Fibroblast of lung (primary cell): ENCODE measurements around the gene MBD4. TPM values are rescaled to one million over a fixed set of nuclear protein-coding genes. Genes with fewer than 3 reads are reported as not detected.
"Not testable (repeated sequence)": the region's sequence is repeated elsewhere in the genome, so short reads cannot be mapped to it uniquely, and the experiment has no call there.

Experiments used
- DNase-seq, 2 donors: peaks; one replicate each; pipeline versions ENCODE4 v3.0.0 to v3.0.0-alpha.2; 2010; ENCODE audit warnings: low read depth in 2 of 2
- H2AFZ ChIP-seq: 2 replicates; pipeline ENCODE4 v1.5.1; 2012; ENCODE audit warnings: low read length, control low read depth, inconsistent platforms
- H3K27ac ChIP-seq: 2 replicates; pipeline ENCODE4 v1.5.1; 2011; ENCODE audit warnings: low read length, control low read depth; ENCODE audit not compliant: insufficient read depth
- H3K27me3 ChIP-seq: 2 replicates; pipeline ENCODE4 v1.5.1; 2011; ENCODE audit warnings: mild to moderate bottlenecking, low read length; ENCODE audit not compliant: control insufficient read depth, insufficient read depth
- H3K36me3 ChIP-seq: 2 replicates; pipeline ENCODE4 v1.5.1; 2011; ENCODE audit warnings: low read length; ENCODE audit not compliant: control insufficient read depth, insufficient read depth
- H3K4me1 ChIP-seq: 2 replicates; pipeline ENCODE4 v1.5.1; 2011; ENCODE audit warnings: low read length; ENCODE audit not compliant: control insufficient read depth, insufficient read depth; ENCODE audit errors: extremely low read depth
- H3K4me2 ChIP-seq: 2 replicates; pipeline ENCODE4 v1.5.1; 2011; ENCODE audit warnings: low read length, control low read depth; ENCODE audit not compliant: insufficient read depth; ENCODE audit errors: extremely low read depth
- H3K4me3 ChIP-seq, 4 experiments: fragments of 200-600 bp in 1 of 4; sonication (generic) in 1 of 4; replicated peaks in 1 of 4; 2 replicates each; pipeline ENCODE4 v1.5.1; 2011 to 2016; ENCODE audit warnings: low read length in 4 of 4, low read depth in 3 of 4, mild to moderate bottlenecking in 3 of 4, control low read depth in 2 of 4, inconsistent platforms in 1 of 4, mixed read lengths in 1 of 4; ENCODE audit not compliant: insufficient read depth in 1 of 4; ENCODE audit errors: control extremely low read depth in 1 of 4
- H3K79me2 ChIP-seq: 2 replicates; pipeline ENCODE4 v1.5.1; 2012; ENCODE audit warnings: mild to moderate bottlenecking, low read length, inconsistent platforms; ENCODE audit not compliant: control insufficient read depth, insufficient read depth
- H3K9ac ChIP-seq: 2 replicates; pipeline ENCODE4 v1.5.1; 2011; ENCODE audit warnings: mild to moderate bottlenecking, low read length, control low read depth; ENCODE audit not compliant: insufficient read depth
- H3K9me3 ChIP-seq: 2 replicates; pipeline ENCODE4 v1.5.1; 2012; ENCODE audit warnings: low read depth, low read length; ENCODE audit not compliant: control insufficient read depth, insufficient read depth
- H4K20me1 ChIP-seq: 2 replicates; pipeline ENCODE4 v1.5.1; 2011; ENCODE audit warnings: low read length; ENCODE audit not compliant: control insufficient read depth, insufficient read depth; ENCODE audit errors: extremely low read depth
- EZH2 ChIP-seq: IDR thresholded peaks from 2 replicates; pipeline ENCODE4 v1.5.1; 2012; ENCODE audit warnings: low read length, control low read depth, mild to moderate bottlenecking; ENCODE audit errors: missing control alignments
- polyA plus RNA-seq, 2 donors: library from polyadenylated mRNA; depleted of rRNA in 1 of 2; stranded (reverse) in 1 of 2; unstranded in 1 of 2; fragments of >200 nt; gene quantifications; 2 replicates each; pipeline ENCODE4 v1.2.1, GENCODE V29; 2011 to 2012; ENCODE audit warnings: missing spikeins in 1 of 2
- total RNA-seq: library from RNA; depleted of rRNA; stranded (reverse); fragments of >200 nt; gene quantifications from 2 replicates; pipeline ENCODE4 v1.2.1, GENCODE V29; 2014
- TF ChIP-seq, protein P1 (sequence below), 2 donors: IDR thresholded peaks in 1 of 2; conservative IDR thresholded peaks in 1 of 2; 1 replicate in 1 of 2; 2 replicates in 1 of 2; pipeline ENCODE4 v1.5.1; 2011 to 2012; ENCODE audit warnings: low read length in 2 of 2, control low read depth in 1 of 2, inconsistent platforms in 1 of 2, low read depth in 1 of 2, mild to moderate bottlenecking in 1 of 2

MBD4 gene
- total and polyA plus RNA-seq, 2 donors (not counting 1 experiment from before 2014, with no cell fraction given) = 27.4 to 35.5 TPM

DNA sequence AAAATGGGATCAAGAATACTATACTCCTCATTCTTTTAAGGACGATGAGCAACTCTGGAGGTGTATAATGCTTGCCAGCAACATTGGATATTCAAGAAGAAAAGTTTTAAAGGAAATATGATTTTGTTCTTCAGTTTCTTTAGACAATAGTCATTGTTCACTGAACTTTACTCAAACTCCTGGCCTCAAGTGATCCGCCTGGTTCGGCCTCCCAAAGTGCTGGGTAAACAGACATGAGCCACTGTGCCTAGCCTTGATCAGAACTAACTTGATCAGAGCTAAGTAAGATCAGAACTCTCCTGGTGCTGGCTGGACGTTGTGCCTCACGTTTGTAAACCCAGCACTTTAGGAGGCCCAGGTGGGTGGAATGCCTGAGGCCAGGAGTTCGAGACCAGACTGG, 23.9 kb downstream of the MBD4 start:
- TF ChIP-seq, protein P1, sequence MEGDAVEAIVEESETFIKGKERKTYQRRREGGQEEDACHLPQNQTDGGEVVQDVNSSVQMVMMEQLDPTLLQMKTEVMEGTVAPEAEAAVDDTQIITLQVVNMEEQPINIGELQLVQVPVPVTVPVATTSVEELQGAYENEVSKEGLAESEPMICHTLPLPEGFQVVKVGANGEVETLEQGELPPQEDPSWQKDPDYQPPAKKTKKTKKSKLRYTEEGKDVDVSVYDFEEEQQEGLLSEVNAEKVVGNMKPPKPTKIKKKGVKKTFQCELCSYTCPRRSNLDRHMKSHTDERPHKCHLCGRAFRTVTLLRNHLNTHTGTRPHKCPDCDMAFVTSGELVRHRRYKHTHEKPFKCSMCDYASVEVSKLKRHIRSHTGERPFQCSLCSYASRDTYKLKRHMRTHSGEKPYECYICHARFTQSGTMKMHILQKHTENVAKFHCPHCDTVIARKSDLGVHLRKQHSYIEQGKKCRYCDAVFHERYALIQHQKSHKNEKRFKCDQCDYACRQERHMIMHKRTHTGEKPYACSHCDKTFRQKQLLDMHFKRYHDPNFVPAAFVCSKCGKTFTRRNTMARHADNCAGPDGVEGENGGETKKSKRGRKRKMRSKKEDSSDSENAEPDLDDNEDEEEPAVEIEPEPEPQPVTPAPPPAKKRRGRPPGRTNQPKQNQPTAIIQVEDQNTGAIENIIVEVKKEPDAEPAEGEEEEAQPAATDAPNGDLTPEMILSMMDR (conservative IDR thresholded peaks at IDR 0.05 in 1 of 2, IDR thresholded peaks at IDR 0.05 in 1 of 2; ENCODE audit: low read depth in 1 of 2, low read length in 2 of 2) = no peak
- TF ChIP-seq EZH2 = no peak
- Histone ChIP-seq H3K79me2 (no peaks in the 10 kb centered on the region), H3K4me1 (peaks cover 17% of the 10 kb centered on the region), H3K9me3 (no peaks in the 10 kb centered on the region), H4K20me1 (no peaks in the 10 kb centered on the region), H3K4me3 (no peak overlapping the region), H3K4me2 (no peak overlapping the region), H3K27me3 (no peaks in the 10 kb centered on the region), H3K27ac (no peak overlapping the region), H3K36me3 (no peaks in the 10 kb centered on the region), H2AFZ (no peak overlapping the region), H3K9ac (no peak overlapping the region)
- DNase-seq = no peak

DNA sequence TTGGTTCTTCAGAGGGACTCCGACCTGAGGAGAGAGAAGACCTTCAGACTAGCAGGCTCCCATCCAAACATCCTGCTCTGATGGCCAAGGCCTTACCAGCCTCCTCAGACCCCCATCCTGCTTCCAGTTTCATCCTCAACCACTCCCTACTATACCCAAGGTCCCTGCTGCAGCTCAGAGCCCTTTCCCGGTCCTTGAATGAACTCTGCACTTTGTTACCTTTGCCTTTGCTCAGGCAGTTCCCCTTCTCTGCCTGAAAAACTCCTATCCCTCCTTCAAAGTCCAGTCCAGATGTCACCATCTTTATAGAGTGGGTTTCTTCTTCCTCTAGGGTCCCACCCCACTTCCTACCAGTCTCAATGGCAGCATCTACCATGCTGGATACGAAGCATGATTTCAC, 24.4 kb downstream of the MBD4 start:
- H3K4me2 ChIP-seq = no peak overlapping the region
- H3K27me3 ChIP-seq = no peaks in the 10 kb centered on the region
- H3K9me3 ChIP-seq = no peaks in the 10 kb centered on the region
- TF ChIP-seq, protein P1 (conservative IDR thresholded peaks at IDR 0.05 in 1 of 2, IDR thresholded peaks at IDR 0.05 in 1 of 2; ENCODE audit: low read depth in 1 of 2, low read length in 2 of 2) = no peak
- no peak for TF ChIP-seq EZH2
- DNase-seq = no peak
- no peak overlapping the region for H3K4me3 ChIP-seq
- no peaks in the 10 kb centered on the region for H4K20me1 ChIP-seq
- H3K79me2 ChIP-seq = no peaks in the 10 kb centered on the region
- H3K9ac ChIP-seq = no peak overlapping the region
- no peak overlapping the region for H2AFZ ChIP-seq
- peaks cover 17% of the 10 kb centered on the region for H3K4me1 ChIP-seq
- H3K36me3 ChIP-seq = no peaks in the 10 kb centered on the region
- no peak overlapping the region for H3K27ac ChIP-seq

DNA sequence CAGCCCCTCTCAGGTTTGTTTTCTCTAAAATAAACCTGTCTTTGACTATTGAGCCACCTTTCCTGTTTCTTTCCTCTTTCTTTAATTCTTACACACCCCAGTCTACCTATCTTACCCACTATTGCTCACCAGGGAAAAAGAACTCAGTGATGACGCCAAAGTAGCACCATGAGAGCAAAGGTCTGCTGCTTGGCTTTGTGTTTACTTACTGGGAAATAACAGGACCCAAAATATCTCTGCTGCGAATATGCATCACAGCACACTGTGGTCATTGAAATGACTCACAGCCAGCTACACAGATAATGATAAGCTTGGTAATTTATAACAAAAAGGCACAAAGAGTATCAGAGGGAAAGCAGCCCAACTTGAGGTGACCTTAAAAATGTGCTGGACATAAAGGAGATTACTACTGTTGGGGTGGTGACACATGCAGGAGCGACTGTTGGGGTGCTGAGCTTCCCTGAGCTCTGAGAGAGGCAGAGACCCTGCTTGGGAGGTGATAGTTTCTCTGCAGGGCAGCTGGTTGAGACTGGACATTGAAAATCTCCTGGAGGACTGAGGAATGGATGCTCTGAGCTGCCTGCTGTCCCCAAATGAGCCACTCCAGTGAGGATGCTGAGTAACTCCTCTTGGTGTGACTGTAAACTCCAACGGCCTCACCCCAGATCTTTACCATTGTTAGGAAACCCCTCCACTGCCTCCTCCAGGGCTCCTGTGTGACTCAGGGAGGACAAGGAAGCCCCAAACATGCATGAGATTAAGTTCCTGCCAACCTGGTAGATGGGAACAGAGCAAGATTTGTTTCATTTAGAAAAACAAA, 25.9 kb downstream of the MBD4 start:
- peaks cover 17% of the 10 kb centered on the region for H3K4me1 ChIP-seq
- peak overlapping the region; percentile 17 for H3K9ac ChIP-seq
- no peaks in the 10 kb centered on the region for H4K20me1 ChIP-seq
- no peak overlapping the region for H2AFZ ChIP-seq
- peak; percentile 96 to 97 for DNase-seq
- peak overlapping the region; percentile 60 for H3K4me2 ChIP-seq
- no peaks in the 10 kb centered on the region for H3K27me3 ChIP-seq
- no peak for TF ChIP-seq EZH2
- TF ChIP-seq, protein P1 (conservative IDR thresholded peaks at IDR 0.05 in 1 of 2, IDR thresholded peaks at IDR 0.05 in 1 of 2; ENCODE audit: low read depth in 1 of 2, low read length in 2 of 2) = no peak
- H3K4me3 ChIP-seq = peak overlapping the region in 1 of 4 experiments; percentile 11
- no peaks in the 10 kb centered on the region for H3K9me3 ChIP-seq
- peak overlapping the region; percentile 85 for H3K27ac ChIP-seq
- H3K36me3 ChIP-seq = no peaks in the 10 kb centered on the region
- no peaks in the 10 kb centered on the region for H3K79me2 ChIP-seq

DNA sequence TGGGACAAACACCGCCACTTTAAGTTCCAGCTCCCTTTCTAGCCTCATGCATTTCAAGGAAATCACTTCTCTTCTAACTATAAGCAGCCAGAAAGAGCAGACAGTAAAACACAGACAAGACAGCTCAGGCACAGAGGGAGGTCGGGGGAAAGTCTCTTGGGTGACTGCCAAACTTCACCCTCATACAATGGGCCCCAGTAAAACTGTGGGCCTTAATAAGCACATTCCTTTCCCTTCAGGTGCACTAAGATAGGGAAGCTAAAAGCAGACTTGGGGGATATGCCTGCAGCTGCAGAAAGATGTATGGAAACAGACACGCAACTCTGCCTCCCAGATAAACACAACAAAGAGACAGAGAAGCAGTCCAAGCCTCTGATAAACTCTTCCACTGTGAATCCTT, 26.5 kb downstream of the MBD4 start:
- not testable (repeated sequence) for H4K20me1 ChIP-seq, H3K9ac ChIP-seq, H3K4me3 ChIP-seq, H3K27me3 ChIP-seq, H2AFZ ChIP-seq, DNase-seq, H3K9me3 ChIP-seq, H3K36me3 ChIP-seq, H3K79me2 ChIP-seq
- Histone ChIP-seq H3K4me1 (peaks cover 17% of the 10 kb centered on the region), H3K27ac (peak overlapping the region; percentile 85), H3K4me2 (peak overlapping the region; percentile 52)
